A673 (cell line): Measurements from ENCODE around the gene ILKAP. TPM values are rescaled to one million over a fixed set of nuclear protein-coding genes. Genes with fewer than 3 reads are reported as not detected.

Experiments
- BruUV-seq: library from RNA; stranded (reverse); fragments of 400-500 nt; replicated peaks from 2 replicates; lab custom pipeline; 2021; lab: Mats Ljungman, UMichigan
- CTCF ChIA-PET: fragments of 300-600 bp; sonication (Branson Sonifier 250); formaldehyde crosslinking; loops from one replicate; lab custom pipeline; 2022; ENCODE audit warnings: antibody characterized with exemption; lab: Charles Lee
- POLR2A ChIA-PET: fragments of 300-600 bp; sonication (Branson Sonifier 250); formaldehyde crosslinking; loops from one replicate; lab custom pipeline; 2022; ENCODE audit warnings: antibody characterized with exemption; ENCODE audit not compliant: low non-redundant PET; lab: Charles Lee
- DNase-seq: peaks from one replicate; pipeline ENCODE4 v3.0.0-alpha.2; 2015; ENCODE audit warnings: low spot score
- H3K27ac ChIP-seq: fragments of 200-600 bp; sonication (generic); 2 replicates; pipeline ENCODE4 v1.5.1; 2016; ENCODE audit warnings: mixed run types, low read depth, mild to moderate bottlenecking, mixed read lengths, antibody characterized with exemption, low read length; ENCODE audit not compliant: poor library complexity, severe bottlenecking
- H3K27me3 ChIP-seq: fragments of 200-600 bp; sonication (generic); replicated peaks from 2 replicates; pipeline ENCODE4 v1.6.1; 2017; ENCODE audit warnings: mixed run types, low read depth, mild to moderate bottlenecking, mixed read lengths, antibody characterized with exemption, low read length; ENCODE audit not compliant: insufficient read depth, poor library complexity
- H3K36me3 ChIP-seq: fragments of 200-600 bp; sonication (generic); 2 replicates; pipeline ENCODE4 v1.6.1; 2016; ENCODE audit warnings: mixed run types, mild to moderate bottlenecking, mixed read lengths, antibody characterized with exemption, low read length; ENCODE audit not compliant: insufficient read depth, poor library complexity, severe bottlenecking
- H3K4me1 ChIP-seq: fragments of 200-600 bp; sonication (generic); 2 replicates; pipeline ENCODE4 v1.6.1; 2017; ENCODE audit warnings: mixed run types, mild to moderate bottlenecking, mixed read lengths, antibody characterized with exemption, low read length; ENCODE audit not compliant: insufficient read depth, poor library complexity, severe bottlenecking
- H3K4me3 ChIP-seq: fragments of 200-600 bp; sonication (generic); 2 replicates; pipeline ENCODE4 v1.5.1; 2016; ENCODE audit warnings: low read depth, mixed run types, mild to moderate bottlenecking, mixed read lengths, low read length; ENCODE audit not compliant: poor library complexity, severe bottlenecking
- H3K9me3 ChIP-seq: fragments of 200-600 bp; sonication (generic); 2 replicates; pipeline ENCODE4 v1.6.1; 2016; ENCODE audit warnings: mixed run types, low read depth, mild to moderate bottlenecking, mixed read lengths, antibody characterized with exemption, low read length; ENCODE audit not compliant: poor library complexity, severe bottlenecking
- EZH2 ChIP-seq: fragments of 200-600 bp; sonication (generic); IDR thresholded peaks from 2 replicates; pipeline ENCODE4 v1.6.1; 2017; ENCODE audit warnings: borderline replicate concordance, low read depth, mild to moderate bottlenecking, mixed read lengths, antibody characterized with exemption, low read length; ENCODE audit not compliant: poor library complexity, severe bottlenecking
- intact Hi-C: fragments of 100-400 bp; cut with micrococcal nuclease; formaldehyde crosslinking; loops from one replicate; pipeline ENCODE4 v1.10.0; 2022; ENCODE audit not compliant: unreplicated experiment
- total RNA-seq: library from RNA; stranded (reverse); gene quantifications from 2 replicates; pipeline ENCODE4 v1.2.3, GENCODE V29; 2021
- TF ChIP-seq, protein P1 (sequence below): fragments of 300-800, 200-600 bp; sonication (generic); conservative IDR thresholded peaks from 2 replicates; pipeline ENCODE4 v1.5.1; 2017; ENCODE audit warnings: low read depth, mild to moderate bottlenecking, antibody characterized with exemption, low read length, moderate library complexity, mixed read lengths

The ILKAP gene
- total RNA-seq, 1 experiment from 2014 or later: 71.6 TPM

DNA sequence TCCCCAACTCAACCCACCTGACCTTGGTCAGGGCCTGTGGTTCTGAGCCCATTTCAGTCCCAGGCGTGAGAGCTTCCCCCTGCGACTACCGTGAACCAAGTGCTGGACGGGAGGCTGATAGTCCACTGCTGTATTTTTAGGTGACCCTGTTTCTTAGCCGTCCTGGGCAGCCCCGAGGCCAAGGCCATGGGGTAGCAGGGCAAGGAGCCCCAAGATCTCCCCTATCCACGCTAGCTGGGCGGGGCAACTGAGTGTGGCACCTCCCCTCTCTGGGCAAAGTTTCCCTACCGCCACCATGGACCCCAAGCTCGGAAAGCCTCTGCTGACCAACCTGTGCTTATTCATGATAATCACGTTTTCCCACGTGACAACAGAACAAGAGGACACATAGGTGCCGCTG, 65.6 kb downstream of the ILKAP start:
- ChIA-PET CTCF (no interaction called here), POLR2A (no interaction called here)
- Histone ChIP-seq H3K4me1 (no peaks in the 10 kb centered on the region), H3K4me3 (no peak overlapping the region), H3K9me3 (no peaks in the 10 kb centered on the region), H3K27me3 (no peaks in the 10 kb centered on the region), H3K27ac (no peak overlapping the region), H3K36me3 (no peaks in the 10 kb centered on the region)
- intact Hi-C loops: no loop called here
- DNase-seq: no peak
- no peak for TF ChIP-seq EZH2
- TF ChIP-seq, protein P1, sequence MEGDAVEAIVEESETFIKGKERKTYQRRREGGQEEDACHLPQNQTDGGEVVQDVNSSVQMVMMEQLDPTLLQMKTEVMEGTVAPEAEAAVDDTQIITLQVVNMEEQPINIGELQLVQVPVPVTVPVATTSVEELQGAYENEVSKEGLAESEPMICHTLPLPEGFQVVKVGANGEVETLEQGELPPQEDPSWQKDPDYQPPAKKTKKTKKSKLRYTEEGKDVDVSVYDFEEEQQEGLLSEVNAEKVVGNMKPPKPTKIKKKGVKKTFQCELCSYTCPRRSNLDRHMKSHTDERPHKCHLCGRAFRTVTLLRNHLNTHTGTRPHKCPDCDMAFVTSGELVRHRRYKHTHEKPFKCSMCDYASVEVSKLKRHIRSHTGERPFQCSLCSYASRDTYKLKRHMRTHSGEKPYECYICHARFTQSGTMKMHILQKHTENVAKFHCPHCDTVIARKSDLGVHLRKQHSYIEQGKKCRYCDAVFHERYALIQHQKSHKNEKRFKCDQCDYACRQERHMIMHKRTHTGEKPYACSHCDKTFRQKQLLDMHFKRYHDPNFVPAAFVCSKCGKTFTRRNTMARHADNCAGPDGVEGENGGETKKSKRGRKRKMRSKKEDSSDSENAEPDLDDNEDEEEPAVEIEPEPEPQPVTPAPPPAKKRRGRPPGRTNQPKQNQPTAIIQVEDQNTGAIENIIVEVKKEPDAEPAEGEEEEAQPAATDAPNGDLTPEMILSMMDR: no peak
- BruUV-seq: no TSS peak

DNA sequence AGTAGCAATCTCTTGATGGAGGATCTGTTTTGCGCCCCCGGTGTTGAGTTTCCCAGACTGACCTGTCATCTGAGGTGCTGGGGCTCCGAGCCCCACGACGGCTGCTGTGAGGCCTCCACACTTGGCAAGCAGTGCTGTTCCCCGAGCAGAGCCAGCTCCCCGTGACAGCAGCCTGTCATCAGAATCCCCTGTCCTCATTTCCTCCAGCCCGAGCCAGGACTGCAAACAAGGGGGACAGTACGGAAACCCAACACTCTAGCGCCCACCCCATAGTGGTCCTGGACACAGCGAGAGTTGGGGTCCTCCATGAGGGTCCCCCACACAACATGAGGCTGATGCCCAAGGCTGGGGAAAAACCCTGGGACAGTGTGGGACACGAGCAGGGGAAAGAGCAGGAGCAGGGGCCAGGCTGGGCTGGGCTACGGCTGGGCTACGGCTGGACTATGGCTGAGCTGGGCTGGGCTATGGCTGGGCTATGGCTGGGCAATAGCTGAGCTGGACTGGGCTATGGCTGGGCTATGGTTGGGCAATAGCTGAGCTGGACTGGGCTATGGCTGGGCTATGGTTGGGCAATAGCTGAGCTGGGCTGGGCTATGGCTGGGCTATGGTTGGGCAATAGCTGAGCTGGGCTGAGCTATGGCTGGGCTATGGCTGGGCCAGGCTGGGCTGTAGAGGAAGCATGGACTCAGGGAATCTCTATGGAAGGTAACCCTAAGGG, 66.5 kb downstream of the ILKAP start:
- CTCF ChIA-PET: no interaction called here

DNA sequence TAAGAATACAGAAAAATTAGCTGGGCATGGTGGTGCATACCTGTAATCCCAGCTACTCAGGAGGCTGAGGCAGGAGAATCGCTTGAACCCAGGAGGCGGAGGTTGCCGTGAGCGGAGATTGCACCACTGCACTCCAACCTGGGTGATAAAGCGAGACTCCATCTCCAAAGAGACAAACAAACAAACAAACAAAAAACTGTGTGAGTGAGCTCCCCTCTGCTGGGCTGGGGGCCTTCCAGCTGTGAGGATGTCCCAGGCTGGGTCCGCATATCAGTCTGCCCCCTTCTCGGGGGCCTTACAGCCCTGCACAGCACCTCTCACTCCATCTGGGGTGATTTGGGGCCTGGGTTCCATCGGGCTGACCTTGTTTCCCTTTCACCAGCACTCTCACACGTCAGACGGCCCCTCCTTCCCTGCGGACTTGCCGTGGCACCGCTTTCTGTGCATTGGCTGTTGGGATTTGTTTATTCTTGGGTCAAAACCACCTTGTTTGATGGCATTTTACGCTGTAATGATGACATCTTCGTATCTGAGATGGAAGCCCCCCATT, 67.8 kb downstream of the ILKAP start:
- DNase-seq: no peak
- intact Hi-C loops: no loop called here
- CTCF ChIA-PET: no interaction called here
- POLR2A ChIA-PET: no interaction called here
- Histone ChIP-seq H3K27me3 (no peaks in the 10 kb centered on the region), H3K4me1 (no peaks in the 10 kb centered on the region), H3K27ac (no peak overlapping the region), H3K4me3 (no peak overlapping the region), H3K9me3 (no peaks in the 10 kb centered on the region), H3K36me3 (no peaks in the 10 kb centered on the region)
- no peak for TF ChIP-seq EZH2
- TF ChIP-seq, protein P1: no peak
- BruUV-seq: no TSS peak

More for the DNA sequence above, 66.5 kb downstream of the ILKAP start:
- no peaks in the 10 kb centered on the region for H3K36me3 ChIP-seq
- intact Hi-C loops: no loop called here
- POLR2A ChIA-PET: no interaction called here
- H3K27ac ChIP-seq: no peak overlapping the region
- no peak overlapping the region for H3K4me3 ChIP-seq
- TF ChIP-seq, protein P1: no peak
- H3K4me1 ChIP-seq: no peaks in the 10 kb centered on the region
- H3K27me3 ChIP-seq: no peaks in the 10 kb centered on the region
- BruUV-seq: no TSS peak
- no peaks in the 10 kb centered on the region for H3K9me3 ChIP-seq
- no peak for DNase-seq
